K562 (cell line): Measurements from ENCODE around the gene STUB1. TPM values are rescaled to one million over a fixed set of nuclear protein-coding genes. Genes with fewer than 3 reads are reported as not detected.

Experiments
- BRD4 ChIP-seq: fragments of 200-600 bp; sonication (generic); IDR thresholded peaks from 2 replicates; pipeline ENCODE4 v1.6.1; 2017; ENCODE audit warnings: inconsistent platforms
- CCAR2 ChIP-seq: fragments of 200-400 bp; formaldehyde crosslinking; IDR thresholded peaks from 2 replicates; pipeline ENCODE4 v1.6.1; 2017; ENCODE audit warnings: mild to moderate bottlenecking, low read depth, low read length
- ETV6 ChIP-seq, 3 experiments: fragments of 150-350 bp in 1 of 3; sonication (generic) in 1 of 3; formaldehyde crosslinking in 1 of 3; IDR thresholded peaks; 2 replicates each; pipeline versions ENCODE4 v1.6.1 to v1.8.0; 2014 to 2022; ENCODE audit warnings: borderline replicate concordance in 2 of 3, low read depth in 2 of 3, antibody characterized with exemption in 1 of 3, low read length in 1 of 3, mild to moderate bottlenecking in 1 of 3, missing genetic modification reagents in 1 of 3
- FIP1L1 ChIP-seq: fragments of 200-400 bp; formaldehyde crosslinking; IDR thresholded peaks from 2 replicates; pipeline ENCODE4 v1.6.1; 2018; ENCODE audit warnings: mild to moderate bottlenecking, low read depth, low read length; ENCODE audit not compliant: poor library complexity, severe bottlenecking
- HNRNPH1 ChIP-seq: fragments of 200-400 bp; formaldehyde crosslinking; optimal IDR thresholded peaks from 2 replicates; pipeline ENCODE3; 2017; ENCODE audit warnings: low read depth, mild to moderate bottlenecking, low read length, moderate library complexity
- ILF3 ChIP-seq: fragments of 450-650 bp; IDR thresholded peaks from 2 replicates; pipeline ENCODE4 v1.6.1; 2018; ENCODE audit warnings: antibody characterized with exemption, mild to moderate bottlenecking, moderate library complexity, borderline replicate concordance
- IRF1 ChIP-seq: sonication (generic); formaldehyde crosslinking; IDR thresholded peaks from 2 replicates; pipeline ENCODE4 v1.8.0; 2022; ENCODE audit warnings: missing genetic modification reagents, mild to moderate bottlenecking, borderline replicate concordance
- MCM2 ChIP-seq: fragments of 450-650 bp; IDR thresholded peaks from 2 replicates; pipeline ENCODE4 v1.6.1; 2017; ENCODE audit warnings: low read depth, mild to moderate bottlenecking
- MTA2 ChIP-seq: fragments of 450-650 bp; IDR thresholded peaks from 2 replicates; pipeline ENCODE4 v1.6.1; 2016; ENCODE audit warnings: low read depth
- NR0B1 ChIP-seq: fragments of 450-650 bp; IDR thresholded peaks from one replicate; pipeline ENCODE4 v1.6.1; 2018; ENCODE audit warnings: mild to moderate bottlenecking, moderate library complexity; ENCODE audit not compliant: partially characterized antibody
- POLR2A ChIP-seq: fragments of 450-650 bp; conservative IDR thresholded peaks from 2 replicates; pipeline ENCODE4 v1.6.1; 2016
- SAP30 ChIP-seq: fragments of 200-600 bp; sonication (generic); IDR thresholded peaks from 2 replicates; pipeline ENCODE4 v1.6.1; 2012; ENCODE audit warnings: borderline replicate concordance, low read depth, mild to moderate bottlenecking, moderate library complexity, low read length, control low read depth, inconsistent platforms; ENCODE audit not compliant: insufficient read depth, poor library complexity, severe bottlenecking
- SIX5 ChIP-seq, 2 experiments: IDR thresholded peaks; 2 replicates each; pipeline ENCODE4 v1.6.1; 2011; ENCODE audit warnings: low read length in 2 of 2, borderline replicate concordance in 1 of 2, low read depth in 1 of 2, mild to moderate bottlenecking in 1 of 2, moderate library complexity in 1 of 2; ENCODE audit not compliant: insufficient read depth in 1 of 2
- SP1 ChIP-seq: sonication (generic); formaldehyde crosslinking; IDR thresholded peaks from 2 replicates; pipeline ENCODE4 v1.8.1; 2022; ENCODE audit warnings: mild to moderate bottlenecking, missing genetic modification reagents
- TCFL5 ChIP-seq: fragments of 250-450 bp; sonication (Bioruptor Pico); conservative IDR thresholded peaks from 2 replicates; pipeline ENCODE4 v1.6.1; 2021; ENCODE audit warnings: mild to moderate bottlenecking, moderate library complexity, matching md5 sums
- U2AF2 ChIP-seq: fragments of 200-400 bp; formaldehyde crosslinking; optimal IDR thresholded peaks from 2 replicates; pipeline ENCODE3; 2017; ENCODE audit warnings: low read depth, mild to moderate bottlenecking, low read length
- ZNF398 ChIP-seq: fragments of 250-450 bp; sonication (Bioruptor Pico); IDR thresholded peaks from 2 replicates; pipeline ENCODE4 v1.8.0; 2021; ENCODE audit warnings: moderate library complexity, mild to moderate bottlenecking, inconsistent platforms
- ZNF444 ChIP-seq: fragments of 250-450 bp; sonication (Bioruptor Pico); IDR thresholded peaks from 2 replicates; pipeline ENCODE4 v1.4.0; 2020; ENCODE audit warnings: mild to moderate bottlenecking, moderate library complexity
- polyA plus RNA-seq, 8 experiments: library from polyadenylated mRNA; depleted of rRNA in 4 of 8; stranded (reverse) in 5 of 8; unstranded in 3 of 8; fragments of >200 nt; fragmentation: Nextera tagmentation in 2 of 8; fragmentation: Illumina TruSeq in 1 of 8; extraction: Ambion mirVana in 2 of 8; extraction: Trizol in 1 of 8; gene quantifications; 2 replicates each; pipeline versions ENCODE4 v1.2.1 to v1.2.3, GENCODE V29; 2011 to 2014; ENCODE audit warnings: inconsistent platforms in 1 of 8, missing spikeins in 1 of 8
- total RNA-seq, 7 experiments: library from RNA; depleted of rRNA in 6 of 7; stranded (reverse); fragments of >200 nt in 6 of 7; fragmentation: Illumina TruSeq in 2 of 7; extraction: Trizol in 2 of 7; gene quantifications; 2 replicates each; pipeline versions ENCODE4 v1.2.1 to v1.2.3, GENCODE V29; 2011 to 2021; ENCODE audit warnings: low replicate concordance in 1 of 7
- TF ChIP-seq, protein P1 (sequence below): sonication (generic); formaldehyde crosslinking; IDR thresholded peaks from 2 replicates; pipeline ENCODE4 v1.8.1; 2023; ENCODE audit warnings: mild to moderate bottlenecking, missing genetic modification reagents, moderate library complexity
- TF ChIP-seq, protein P2 (sequence below): IDR thresholded peaks from 2 replicates; pipeline ENCODE4 v1.6.1; 2016; ENCODE audit warnings: missing genetic modification characterization, missing compliant biosample characterization

The STUB1 gene
- total and polyA plus RNA-seq, 9 of the 15 experiments (the other 6 are each of a cell fraction or from before 2014, with no cell fraction given): 10.6 to 251 (median 152) TPM

DNA sequence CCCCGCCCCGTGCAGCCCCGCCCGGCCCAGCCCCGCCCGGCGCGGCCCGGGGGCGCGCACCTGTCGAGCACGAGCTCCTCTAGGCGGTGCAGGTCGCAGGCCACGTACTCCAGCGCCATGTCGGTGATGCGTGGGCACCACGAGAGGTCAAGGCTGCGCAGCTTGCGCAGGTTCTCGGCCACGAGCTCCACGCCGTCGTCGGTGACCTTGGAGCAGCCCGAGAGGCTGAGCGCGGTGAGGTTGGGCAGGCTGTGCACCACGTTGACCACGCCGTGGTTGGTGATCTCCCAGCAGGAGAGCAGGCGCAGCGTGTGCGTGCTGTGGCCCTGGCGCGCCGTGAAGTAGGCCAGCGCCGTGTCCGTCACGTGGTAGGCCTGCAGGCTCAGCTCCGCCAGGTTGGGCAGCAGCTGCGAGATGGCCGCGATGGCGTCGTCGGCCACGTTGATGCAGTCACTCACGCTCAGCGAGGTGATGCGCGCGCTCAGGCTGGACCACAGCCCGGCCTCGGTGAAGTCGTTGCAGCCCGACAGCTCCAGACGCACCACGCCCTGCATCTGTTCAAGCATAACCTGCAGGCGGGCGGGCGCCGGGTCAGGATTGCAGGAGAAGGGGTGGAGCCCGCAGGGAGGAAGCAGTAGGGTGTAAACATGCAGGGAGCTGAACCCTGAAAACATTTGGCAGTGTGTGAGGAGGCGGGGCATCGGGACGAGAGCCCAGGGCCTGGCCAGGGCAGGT, 15.3 kb downstream of the STUB1 start (continued):
- TF ChIP-seq IRF1 (CRISPR knock-in tag) (no peak), SIX5 (IDR thresholded peaks at IDR 0.05; ENCODE audit: borderline replicate concordance in 1 of 2, insufficient read depth in 1 of 2, low read depth in 1 of 2, low read length in 2 of 2) (no peak), MCM2 (no peak), FIP1L1 (peak; percentile 56), U2AF2 (no peak), SAP30 (peak; percentile 27), BRD4 (no peak), SP1 (peak; percentile 50), NR0B1 (no peak), ILF3 (no peak), MTA2 (no peak), ZNF444 (CRISPR knock-in tag) (no peak), ETV6 (IDR thresholded peaks at IDR 0.05; ENCODE audit: borderline replicate concordance in 1 of 2, low read depth in 2 of 2, low read length in 1 of 2) (no peak), ETV6 (CRISPR knock-in tag; IDR thresholded peaks at IDR 0.05; ENCODE audit: borderline replicate concordance) (no peak; the same call in 1 of the 2 replicates), ZNF398 (no peak), TCFL5 (no peak), CCAR2 (no peak), POLR2A (0 out of 2 replicates have a peak, but pooled peaks have one; percentile 36), HNRNPH1 (no peak)
- TF ChIP-seq, protein P1, sequence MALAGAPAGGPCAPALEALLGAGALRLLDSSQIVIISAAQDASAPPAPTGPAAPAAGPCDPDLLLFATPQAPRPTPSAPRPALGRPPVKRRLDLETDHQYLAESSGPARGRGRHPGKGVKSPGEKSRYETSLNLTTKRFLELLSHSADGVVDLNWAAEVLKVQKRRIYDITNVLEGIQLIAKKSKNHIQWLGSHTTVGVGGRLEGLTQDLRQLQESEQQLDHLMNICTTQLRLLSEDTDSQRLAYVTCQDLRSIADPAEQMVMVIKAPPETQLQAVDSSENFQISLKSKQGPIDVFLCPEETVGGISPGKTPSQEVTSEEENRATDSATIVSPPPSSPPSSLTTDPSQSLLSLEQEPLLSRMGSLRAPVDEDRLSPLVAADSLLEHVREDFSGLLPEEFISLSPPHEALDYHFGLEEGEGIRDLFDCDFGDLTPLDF (CRISPR knock-in tag): peak; percentile 62; the same call in 1 of the 2 replicates
- TF ChIP-seq, protein P2, sequence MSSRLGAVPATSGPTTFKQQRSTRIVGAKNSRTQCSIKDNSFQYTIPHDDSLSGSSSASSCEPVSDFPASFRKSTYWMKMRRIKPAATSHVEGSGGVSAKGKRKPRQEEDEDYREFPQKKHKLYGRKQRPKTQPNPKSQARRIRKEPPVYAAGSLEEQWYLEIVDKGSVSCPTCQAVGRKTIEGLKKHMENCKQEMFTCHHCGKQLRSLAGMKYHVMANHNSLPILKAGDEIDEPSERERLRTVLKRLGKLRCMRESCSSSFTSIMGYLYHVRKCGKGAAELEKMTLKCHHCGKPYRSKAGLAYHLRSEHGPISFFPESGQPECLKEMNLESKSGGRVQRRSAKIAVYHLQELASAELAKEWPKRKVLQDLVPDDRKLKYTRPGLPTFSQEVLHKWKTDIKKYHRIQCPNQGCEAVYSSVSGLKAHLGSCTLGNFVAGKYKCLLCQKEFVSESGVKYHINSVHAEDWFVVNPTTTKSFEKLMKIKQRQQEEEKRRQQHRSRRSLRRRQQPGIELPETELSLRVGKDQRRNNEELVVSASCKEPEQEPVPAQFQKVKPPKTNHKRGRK (tag): no peak
